ENCODE data around the gene CCNB1. TPM values are rescaled to one million over a fixed set of nuclear protein-coding genes. Genes with fewer than 3 reads are reported as not detected.

The CCNB1 gene
- polyA plus RNA-seq, 2 of the 4 experiments (the other 2 are of a cell fraction), result 236 to 311 TPM

- CTCF ChIA-PET, result interaction anchor here (0.6 to 1.0 kb wide), 2 partner anchors 12 to 123 kb away, joined by 3 read pairs; no protein-coding TSS in a partner anchor
- H3K9me3 ChIP-seq, result no peaks in the 10 kb centered on the region
- POLR2A ChIA-PET, result no interaction called here
- H3K4me2 ChIP-seq, result no peak overlapping the region
- FAIRE-seq (no peak), DNase-seq (ENCODE audit: low read depth in 1 of 2, low spot score in 1 of 2) (no peak), ATAC-seq (no peak)
- 92% methylated on average over 8 of the region's 8 CpGs for WGBS (ENCODE audit: missing lambda C conversion rate)
- no peak overlapping the region for H3K4me3 ChIP-seq
- no peaks in the 10 kb centered on the region; the same call in 2 of the 3 replicates for H3K4me1 ChIP-seq
- no peak overlapping the region for H3K27ac ChIP-seq
- TF ChIP-seq KDM1A (IDR thresholded peaks at IDR 0.05; ENCODE audit: low read depth) (no peak), HOXA7 (CRISPR knock-in tag; IDR thresholded peaks at IDR 0.05) (no peak), HOXB5 (CRISPR knock-in tag; IDR thresholded peaks at IDR 0.05) (no peak), ZFP36 (IDR thresholded peaks at IDR 0.05; ENCODE audit: borderline replicate concordance, partially characterized antibody) (no peak), POLR2AphosphoS2 (conservative IDR thresholded peaks at IDR 0.05; ENCODE audit: low read length) (no peak), REST (IDR thresholded peaks at IDR 0.05) (no peak), EP300 (IDR thresholded peaks at IDR 0.05) (no peak), ZNF302 (CRISPR knock-in tag; IDR thresholded peaks at IDR 0.05) (no peak), ESRRA (IDR thresholded peaks at IDR 0.05; ENCODE audit: borderline replicate concordance, low read length) (no peak), CHD4 (IDR thresholded peaks at IDR 0.05; ENCODE audit: borderline replicate concordance) (no peak), KDM5A (IDR thresholded peaks at IDR 0.05) (no peak), HMGXB4 (CRISPR knock-in tag; IDR thresholded peaks at IDR 0.05; ENCODE audit: borderline replicate concordance) (no peak), HOXB13 (CRISPR knock-in tag; IDR thresholded peaks at IDR 0.05; ENCODE audit: low read depth) (no peak), CEBPB (IDR thresholded peaks at IDR 0.05) (no peak), SMC3 (IDR thresholded peaks at IDR 0.05) (no peak), HDAC2 (IDR thresholded peaks at IDR 0.05) (no peak), ATOH8 (CRISPR knock-in tag; IDR thresholded peaks at IDR 0.05; ENCODE audit: low read depth) (no peak), RFX5 (IDR thresholded peaks at IDR 0.05) (no peak), PHF8 (IDR thresholded peaks at IDR 0.05; ENCODE audit: borderline replicate concordance, low read depth) (no peak)
Measured at GRCh38 chr5:69224520-69224919, 57.6 kb downstream of the CCNB1 start.

GRCh38 chr5:69225860-69226259 is 58.9 kb downstream of the CCNB1 start:
- no peaks in the 10 kb centered on the region; the same call in 2 of the 3 replicates for H3K4me1 ChIP-seq
- no peak overlapping the region for H3K4me2 ChIP-seq
- WGBS (ENCODE audit: missing lambda C conversion rate), result 68% methylated on average over 4 of the region's 4 CpGs
- POLR2A ChIA-PET, result no interaction called here
- FAIRE-seq, result no peak
- no peak overlapping the region for H3K4me3 ChIP-seq
- H3K27ac ChIP-seq, result no peak overlapping the region
- TF ChIP-seq USF2 (IDR thresholded peaks at IDR 0.05), result no peak
- TF ChIP-seq CBX8 (IDR thresholded peaks at IDR 0.05), result no peak
- TF ChIP-seq GATA3 (IDR thresholded peaks at IDR 0.05; ENCODE audit: borderline replicate concordance), result no peak
- TF ChIP-seq RCOR1 (IDR thresholded peaks at IDR 0.05; ENCODE audit: low read depth, low read length), result no peak
- no peak for TF ChIP-seq FOXS1 (CRISPR knock-in tag; IDR thresholded peaks at IDR 0.05)
- TF ChIP-seq CHD4 (IDR thresholded peaks at IDR 0.05; ENCODE audit: borderline replicate concordance), result no peak
- no peak for TF ChIP-seq POLR2A (IDR thresholded peaks at IDR 0.05; ENCODE audit: low read length)
- TF ChIP-seq TP53 (CRISPR knock-in tag; IDR thresholded peaks at IDR 0.05), result no peak
- TF ChIP-seq SMC3 (IDR thresholded peaks at IDR 0.05), result no peak
- TF ChIP-seq KDM1A (IDR thresholded peaks at IDR 0.05; ENCODE audit: low read depth), result no peak
- TF ChIP-seq NPAS2 (CRISPR knock-in tag; IDR thresholded peaks at IDR 0.05; ENCODE audit: borderline replicate concordance), result no peak
- TF ChIP-seq PBX3 (IDR thresholded peaks at IDR 0.05), result no peak
- no peak for TF ChIP-seq MAZ (IDR thresholded peaks at IDR 0.05; ENCODE audit: borderline replicate concordance, low read depth, low read length)
- H3K9me3 ChIP-seq, result no peaks in the 10 kb centered on the region
- DNase-seq (ENCODE audit: low read depth in 1 of 2, low spot score in 1 of 2), result no peak
- CTCF ChIA-PET, result interaction anchor here (1.5 to 3.0 kb wide), 3 partner anchors 9 to 132 kb away, joined by 3 to 7 read pairs (median 3); partner anchors contain the start of gene CDK7
- no peak for ATAC-seq

Measured in A549 (cell line).